Stimulated activated CD4-positive, alpha-beta T cell treated with anti-CD3 and anti-CD28 coated beads, Interleukin-12 subunit alpha, Interleukin-12 subunit beta, amount 100 ng/mL, for 4 hours (primary cell): ENCODE results near the gene PPP4R2.

Source experiments
- DNase-seq: peaks from one replicate; pipeline ENCODE4 v3.0.0-alpha.2; 2020

The PPP4R2 gene, protein sequence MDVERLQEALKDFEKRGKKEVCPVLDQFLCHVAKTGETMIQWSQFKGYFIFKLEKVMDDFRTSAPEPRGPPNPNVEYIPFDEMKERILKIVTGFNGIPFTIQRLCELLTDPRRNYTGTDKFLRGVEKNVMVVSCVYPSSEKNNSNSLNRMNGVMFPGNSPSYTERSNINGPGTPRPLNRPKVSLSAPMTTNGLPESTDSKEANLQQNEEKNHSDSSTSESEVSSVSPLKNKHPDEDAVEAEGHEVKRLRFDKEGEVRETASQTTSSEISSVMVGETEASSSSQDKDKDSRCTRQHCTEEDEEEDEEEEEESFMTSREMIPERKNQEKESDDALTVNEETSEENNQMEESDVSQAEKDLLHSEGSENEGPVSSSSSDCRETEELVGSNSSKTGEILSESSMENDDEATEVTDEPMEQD

DNA sequence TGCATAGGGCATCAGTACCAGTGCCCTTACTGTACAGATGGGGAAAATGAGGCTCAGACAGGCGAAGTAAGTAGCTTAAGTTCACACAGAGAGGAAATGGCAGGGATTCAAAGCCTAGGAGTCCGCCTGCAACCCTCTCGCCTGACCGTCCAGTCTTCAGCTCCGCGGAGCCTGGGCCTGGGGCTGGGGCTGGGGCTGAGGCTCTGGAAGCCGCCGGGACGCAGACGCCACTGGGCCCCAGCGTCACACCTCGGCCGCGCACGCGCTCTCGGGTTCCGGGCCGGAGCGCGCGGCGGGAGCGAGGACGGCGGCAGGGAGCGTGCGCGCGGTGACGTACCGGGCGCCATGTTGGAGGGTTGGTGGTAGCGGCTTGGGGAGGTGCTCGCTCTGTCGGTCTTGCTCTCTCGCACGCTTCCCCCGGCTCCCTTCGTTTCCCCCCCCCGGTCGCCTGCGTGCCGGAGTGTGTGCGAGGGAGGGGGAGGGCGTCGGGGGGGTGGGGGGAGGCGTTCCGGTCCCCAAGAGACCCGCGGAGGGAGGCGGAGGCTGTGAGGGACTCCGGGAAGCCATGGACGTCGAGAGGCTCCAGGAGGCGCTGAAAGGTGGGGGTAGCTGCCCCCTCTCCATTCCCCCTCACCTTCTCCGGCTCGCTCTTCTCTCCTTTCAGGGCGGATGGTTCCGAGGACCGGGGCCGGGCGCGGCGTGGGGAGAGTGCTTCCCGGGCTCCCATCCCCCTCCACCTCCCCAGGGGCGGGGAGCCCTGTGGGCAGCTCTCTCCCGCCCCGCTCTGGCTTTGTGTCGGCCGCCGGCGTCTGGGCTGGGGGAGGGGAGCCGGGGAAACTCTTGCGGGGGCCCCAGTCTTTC, at the start of gene PPP4R2:
TSS of gene PPP4R2 (plus strand) at position 339 of the 861 bp plus-strand sequence. CDS start at position 566, 227 bp downstream.
- peak; percentile 89 for DNase-seq

DNA sequence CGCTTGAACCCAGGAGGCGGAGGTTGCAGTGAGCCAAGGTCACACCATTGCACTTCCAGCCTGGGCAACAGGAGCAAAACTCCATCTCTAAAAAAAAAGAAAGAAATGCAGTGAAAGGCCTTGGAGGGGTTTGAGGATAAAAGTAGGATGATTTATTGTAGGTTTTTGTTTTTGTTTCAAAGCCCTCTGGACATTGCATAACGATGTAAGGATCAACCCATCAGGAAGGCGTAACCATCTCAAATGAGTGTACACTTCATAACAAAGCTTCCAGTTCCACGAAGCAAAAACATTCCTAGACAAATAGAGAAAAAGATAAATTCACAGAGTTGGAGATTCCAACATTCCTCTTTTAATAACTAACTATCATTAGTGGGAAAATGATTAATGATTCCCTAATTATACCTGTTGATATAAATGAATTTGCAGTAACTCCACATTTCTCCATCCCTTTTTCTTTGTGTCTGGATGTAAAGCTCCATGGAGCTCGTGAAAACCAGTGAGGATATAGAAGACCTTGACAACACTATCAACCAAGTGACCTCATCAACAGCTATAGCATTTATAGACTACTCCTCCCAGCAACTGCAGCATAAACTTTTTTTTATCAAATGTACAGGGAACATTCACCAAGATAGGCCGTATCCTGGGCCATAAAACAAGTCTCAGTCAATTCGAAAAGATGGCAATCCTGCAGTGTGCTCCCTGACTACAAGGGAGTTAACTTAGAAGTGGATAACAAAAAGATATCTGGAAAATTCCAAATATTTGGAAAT, 48.7 kb upstream of the PPP4R2 start:
- no peak for DNase-seq

DNA sequence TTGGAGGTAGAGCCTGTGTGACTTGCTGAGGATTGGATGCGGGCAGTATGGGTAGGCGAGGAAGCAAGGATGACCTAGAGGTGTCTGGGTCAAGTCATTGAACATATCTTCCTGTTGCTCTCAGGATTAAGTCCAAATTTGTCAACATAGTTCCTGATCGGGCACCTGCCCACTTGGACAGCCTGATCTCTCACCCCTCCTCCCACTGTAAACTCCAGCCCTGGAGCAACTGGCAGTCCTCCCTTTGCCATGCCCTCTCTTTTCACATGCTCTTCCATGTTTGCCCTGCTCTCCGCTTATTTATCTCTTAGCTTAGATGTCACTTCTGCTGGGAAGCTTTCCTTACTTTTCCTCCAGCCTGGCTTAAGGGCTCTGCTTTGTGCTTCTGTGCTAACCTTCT, 47.6 kb upstream of the PPP4R2 start:
- DNase-seq: no peak

DNA sequence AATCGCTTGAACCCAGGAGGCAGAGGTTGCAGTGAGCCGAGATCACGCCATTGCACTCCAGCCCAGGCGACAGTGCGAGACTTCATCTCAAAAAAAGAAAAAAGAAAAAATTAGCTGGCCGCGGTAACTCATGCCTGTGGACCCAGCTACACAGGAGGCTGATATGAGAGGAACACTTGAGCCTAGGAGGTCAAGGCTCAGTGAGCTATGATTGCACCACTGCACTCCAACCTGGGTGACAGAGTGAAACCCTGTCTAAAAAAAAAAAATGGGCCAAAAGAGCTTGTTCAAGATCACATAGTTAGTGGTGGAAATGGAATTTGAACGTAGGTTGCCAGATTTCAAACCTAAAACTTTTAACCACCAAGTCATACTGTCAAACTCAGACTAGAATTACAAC, 46.2 kb upstream of the PPP4R2 start:
- DNase-seq: no peak

DNA sequence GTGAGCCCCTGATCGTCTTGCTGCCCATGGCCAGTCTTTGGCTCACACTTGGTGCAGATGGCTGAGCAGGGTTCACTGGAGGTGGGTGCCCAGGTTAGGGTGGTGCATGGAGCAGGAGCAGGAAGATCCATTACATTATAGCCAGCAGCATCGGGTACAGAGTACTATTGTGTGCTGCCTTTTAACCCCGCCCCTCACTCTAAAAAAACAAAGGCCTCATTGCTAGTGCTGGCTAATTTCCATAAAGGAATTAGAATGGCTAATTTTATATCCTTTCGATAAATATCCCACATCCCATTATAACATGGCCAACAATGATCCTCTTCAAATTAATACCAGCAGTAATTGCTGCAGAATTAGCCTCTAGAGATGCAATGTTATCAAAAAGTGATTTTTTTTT, 45.8 kb upstream of the PPP4R2 start:
- DNase-seq: no peak

DNA sequence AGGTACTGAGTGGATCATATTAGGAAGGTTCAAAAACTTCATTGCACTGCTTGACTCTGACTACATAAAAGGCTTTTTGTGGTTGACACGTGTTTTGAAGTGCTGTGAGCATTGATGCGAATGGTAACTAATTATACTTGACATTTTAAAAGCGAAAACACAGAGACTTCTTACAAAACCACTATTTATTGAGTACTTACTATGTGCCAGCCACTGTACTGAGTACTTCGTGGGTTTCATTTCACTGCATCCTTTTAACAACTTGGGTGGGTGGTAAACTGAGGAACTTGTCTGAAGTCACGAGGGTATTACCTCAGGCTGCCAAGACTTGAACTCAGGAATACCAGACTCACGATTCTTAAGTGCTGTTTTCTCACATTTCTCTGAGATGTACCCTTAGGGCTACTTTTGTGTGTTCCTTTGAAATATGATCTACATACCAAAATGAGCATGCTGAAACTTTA, 45.3 kb upstream of the PPP4R2 start:
- DNase-seq: no peak

DNA sequence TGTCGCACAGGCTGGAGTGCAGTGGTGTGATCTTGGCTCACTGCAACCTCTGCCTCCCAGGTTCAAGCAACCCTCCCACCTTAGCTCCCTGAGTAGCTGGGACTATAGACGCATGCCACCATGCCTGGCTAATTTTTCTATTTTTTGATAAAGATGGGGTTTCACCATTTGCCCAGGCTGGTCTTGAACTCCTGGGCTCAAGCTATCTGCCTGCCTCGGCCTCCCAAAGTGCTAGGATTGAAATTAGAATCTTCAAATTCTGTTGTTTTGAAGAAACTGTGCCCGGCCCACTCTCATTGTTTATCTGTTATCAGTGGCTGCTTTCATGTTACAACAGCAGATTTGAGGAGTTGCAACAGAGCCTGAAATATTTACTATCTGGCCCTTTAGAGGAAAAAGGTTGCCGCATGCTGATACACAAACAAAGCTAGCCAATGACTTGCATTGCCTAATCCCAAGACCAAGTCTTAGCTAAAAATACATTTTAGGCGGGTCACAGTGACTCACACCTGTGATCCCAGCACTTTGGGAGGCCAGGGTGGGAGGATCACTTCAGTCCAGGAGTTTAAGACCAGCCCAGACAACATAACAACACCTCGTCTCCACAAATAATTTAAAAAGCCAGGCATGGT, 43.2 kb upstream of the PPP4R2 start:
- no peak for DNase-seq

DNA sequence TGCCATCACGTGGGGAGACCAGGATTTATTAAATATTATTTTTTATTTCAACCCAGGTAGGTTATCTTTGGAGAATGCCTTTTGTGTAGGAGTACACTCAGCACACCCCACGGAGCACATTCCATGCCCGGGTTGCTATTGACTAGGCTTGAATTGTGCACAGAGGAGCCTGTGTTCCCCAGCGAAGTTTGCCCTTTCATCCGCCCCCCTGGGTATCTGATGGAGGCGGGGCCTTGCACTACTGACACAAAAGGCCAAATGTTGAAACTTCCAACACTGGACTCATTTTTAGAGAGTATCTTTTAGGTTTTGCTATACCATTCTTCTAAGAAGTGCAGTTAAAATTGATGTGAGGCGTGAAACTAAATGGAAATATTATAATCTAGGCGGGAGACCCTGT, 39.3 kb upstream of the PPP4R2 start:
- DNase-seq: no peak

DNA sequence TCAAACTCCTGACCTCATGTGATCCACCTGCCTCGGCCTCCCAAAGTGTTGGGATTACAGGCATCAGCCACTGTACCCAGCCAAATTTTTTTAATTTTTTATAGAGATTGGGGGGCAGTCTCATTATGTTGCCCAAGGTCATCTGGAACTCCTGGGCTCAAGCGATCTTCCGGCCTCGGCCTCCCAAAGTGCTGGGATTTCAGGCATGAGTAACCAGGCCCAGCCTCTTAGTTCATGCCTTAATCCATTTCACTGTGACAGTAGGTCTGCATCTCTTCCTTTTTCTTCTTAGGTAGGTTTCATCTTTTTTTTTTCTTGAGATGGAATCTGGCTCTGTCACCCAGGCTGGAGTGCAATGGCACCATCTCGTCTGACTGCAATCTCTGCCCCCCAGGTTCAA, 37.3 kb upstream of the PPP4R2 start:
- no peak for DNase-seq

DNA sequence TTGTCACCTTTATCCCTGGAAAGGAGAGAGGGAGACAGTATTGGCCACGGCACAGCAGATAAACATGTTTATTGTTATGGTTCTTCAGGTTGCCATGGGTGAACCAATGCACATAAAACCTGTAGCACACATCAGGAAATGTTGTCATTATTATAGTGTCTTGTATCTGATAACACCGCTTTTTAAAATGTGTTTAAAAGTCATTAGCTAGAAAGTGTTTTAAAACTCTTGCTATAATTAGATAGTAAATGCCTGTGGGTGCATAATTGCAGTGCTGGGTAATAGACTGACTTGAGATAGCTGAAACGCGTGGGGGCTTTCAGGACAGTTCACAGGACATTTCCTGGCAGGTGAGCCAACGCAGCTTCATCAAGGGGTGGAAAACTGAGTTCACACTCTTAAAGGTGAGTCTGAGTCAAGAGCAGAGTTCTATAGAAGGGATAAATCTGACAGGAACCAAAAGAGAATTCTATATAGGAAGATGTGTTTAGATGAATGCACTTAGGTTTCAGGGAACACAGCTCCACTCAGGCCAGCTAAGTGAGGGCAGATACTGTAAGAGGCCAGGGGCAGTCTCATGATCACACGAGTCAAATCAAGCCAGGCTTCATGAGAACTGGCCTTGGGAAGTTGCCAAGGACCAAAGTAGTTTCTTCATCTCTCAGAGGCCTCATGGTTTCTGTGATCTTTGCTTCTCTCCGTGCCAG, 35.6 kb upstream of the PPP4R2 start:
- DNase-seq: peak; percentile 3

DNA sequence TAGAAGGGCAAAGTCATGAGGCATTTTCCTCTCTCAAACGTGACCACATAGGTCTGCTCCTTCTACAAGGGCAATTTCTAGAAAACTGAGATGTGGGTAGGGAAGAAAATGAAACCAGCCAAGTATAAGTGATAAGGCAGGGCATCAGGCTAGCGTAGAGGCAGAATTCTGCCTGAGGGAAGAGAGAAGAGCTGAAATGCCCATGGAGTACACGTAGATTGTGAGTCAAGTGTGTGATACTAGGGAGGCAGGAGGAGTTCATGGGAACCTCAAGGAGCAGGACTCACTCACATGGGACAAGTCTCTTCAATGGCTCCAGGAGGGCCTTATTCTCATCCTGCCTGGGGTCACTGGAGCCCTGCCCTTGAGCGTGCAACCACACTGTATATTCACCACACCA, 34.9 kb upstream of the PPP4R2 start:
- no peak for DNase-seq

DNA sequence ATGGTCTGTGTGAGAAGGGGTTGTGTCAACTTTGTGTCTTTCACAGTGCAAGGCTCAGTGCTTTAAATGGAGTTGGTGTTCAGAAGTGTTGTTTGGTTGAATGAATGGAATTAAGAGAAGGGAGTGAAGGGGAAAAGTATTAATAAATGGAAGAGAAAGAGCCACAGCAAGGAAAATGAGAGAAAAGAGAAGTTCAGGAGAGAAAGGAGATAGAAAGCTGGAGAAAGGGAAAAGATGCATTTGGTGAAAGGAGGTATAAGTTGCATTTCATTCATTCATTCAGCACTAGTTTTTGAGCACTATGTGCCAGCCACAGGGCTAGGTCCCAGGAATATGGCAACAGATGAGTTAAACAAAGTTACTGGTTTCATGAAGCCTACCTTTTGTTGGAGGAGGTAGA, 34.3 kb upstream of the PPP4R2 start:
- no peak for DNase-seq

DNA sequence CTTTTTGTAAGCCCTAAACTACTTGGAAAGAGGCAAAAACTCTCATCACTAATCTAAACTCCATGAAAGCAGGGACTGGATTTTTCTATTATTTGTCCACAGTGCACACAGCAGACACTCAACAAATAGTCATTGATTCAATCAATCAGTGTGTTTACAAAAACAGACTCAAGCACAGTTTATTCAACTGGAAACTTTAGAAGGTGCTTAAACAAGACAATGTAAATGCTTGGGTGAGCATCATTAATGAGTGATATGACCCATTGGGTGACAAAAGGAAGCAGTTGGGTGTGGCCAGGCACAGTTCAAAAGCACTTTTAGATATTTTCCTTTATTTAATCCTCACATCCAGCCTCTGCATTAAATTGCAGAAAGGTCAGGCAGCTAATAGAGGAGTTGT, 32.0 kb upstream of the PPP4R2 start:
- DNase-seq: no peak

DNA sequence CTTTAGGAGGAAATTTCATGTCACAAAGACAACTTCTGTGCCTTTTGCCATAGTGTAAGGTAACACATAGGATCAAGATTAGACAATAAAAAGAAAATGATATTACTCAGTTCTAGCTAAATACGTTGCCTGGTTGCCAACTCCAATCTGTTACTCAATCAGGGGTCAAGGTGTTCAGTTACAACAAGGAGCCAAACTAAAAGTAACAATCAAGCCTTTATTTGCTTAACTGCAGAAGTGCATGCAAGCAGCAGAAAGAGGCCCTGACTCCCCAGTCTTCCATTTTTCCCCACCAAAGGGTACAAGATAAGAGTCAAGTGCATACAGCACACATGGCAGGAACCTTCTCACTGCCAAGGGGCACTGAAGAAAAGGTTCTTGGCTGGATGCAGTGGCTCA, 28.3 kb upstream of the PPP4R2 start:
- DNase-seq: no peak

DNA sequence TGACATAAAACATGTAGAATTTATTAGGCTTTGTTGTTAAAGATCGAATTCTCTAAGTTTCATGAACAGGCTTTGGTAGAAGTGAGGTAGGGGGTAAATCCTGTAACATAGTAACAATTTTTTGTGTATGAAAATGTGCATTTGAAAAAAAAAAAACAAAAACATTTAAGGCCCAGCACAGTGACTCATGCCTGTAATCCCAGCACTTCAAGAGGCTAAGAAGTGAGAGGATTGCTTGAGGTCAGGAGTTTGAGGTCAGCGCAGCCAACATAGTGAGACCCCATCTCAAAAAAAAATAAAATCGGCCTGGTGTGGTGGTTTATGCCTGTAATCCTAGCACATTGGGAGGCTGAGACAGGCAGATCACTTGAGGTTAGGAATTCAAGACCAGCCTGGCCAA, 26.8 kb upstream of the PPP4R2 start:
- DNase-seq: no peak

DNA sequence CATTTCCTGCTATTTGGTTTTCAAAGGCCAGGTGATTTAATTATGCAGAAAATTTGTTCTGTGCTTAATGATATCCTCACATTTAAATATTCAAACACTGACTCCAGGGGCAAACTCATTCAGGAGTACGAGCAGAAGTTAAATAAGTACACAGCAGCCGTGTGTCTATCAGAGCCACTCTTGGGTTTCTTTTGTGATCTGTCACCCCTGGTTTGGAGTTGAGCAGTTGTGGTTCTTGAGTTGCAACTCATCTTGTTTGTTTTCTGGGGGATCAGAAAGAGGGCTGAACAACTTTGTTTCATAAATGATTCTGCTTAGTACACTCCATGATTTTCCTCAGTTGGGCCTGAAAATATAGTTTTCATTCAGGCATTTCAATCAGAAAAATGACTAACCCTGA, 25.7 kb upstream of the PPP4R2 start:
- no peak for DNase-seq

DNA sequence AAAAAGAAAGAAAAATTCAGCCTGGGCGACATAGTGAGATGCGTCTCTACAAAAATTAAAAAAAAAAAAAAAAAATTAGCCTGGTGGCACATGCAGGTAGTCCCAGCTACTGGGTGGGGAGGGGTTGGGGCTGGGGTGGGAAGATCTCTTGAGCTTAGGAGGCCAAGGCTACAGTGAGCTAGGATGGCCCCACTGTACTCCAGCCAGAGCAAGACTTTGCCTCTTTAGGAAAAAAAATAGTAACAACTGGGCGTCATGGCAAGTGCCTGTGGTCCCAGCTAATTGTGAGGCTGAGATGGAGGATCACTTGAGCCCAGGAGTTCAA, 23.9 kb upstream of the PPP4R2 start:
- DNase-seq: no peak

DNA sequence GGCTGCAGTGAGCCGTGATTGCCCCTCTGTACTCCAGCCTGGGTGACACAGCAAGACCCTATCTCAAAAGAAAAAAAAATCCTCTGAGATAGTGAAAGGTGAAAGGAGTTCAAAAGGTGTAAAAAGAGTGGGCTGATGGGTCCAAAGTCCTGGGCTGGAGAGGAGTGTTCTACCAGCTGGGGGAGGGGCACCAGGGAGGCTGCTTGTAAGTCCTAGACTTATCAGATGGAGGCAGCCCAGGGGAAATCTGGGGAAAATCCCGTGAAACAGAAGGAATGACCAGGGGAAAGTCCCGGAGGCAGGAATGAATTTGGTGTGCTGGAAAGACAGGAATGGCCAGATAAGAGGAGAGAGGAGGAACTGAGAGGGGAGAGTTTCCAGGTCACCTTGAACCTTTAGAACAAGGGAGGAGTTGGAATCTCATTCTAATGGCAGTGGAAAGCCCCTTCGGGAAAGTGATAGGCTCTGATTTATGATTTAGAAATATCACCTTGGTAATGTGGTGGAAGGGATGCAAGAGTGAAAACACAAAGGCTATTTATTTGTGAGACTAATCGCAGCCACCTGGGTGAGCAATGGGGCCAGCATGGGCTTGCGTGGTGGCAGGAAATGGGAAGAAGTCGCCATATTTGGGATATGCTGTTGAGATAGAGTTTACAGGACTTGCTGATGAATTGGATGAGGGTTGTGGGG, 23.4 kb upstream of the PPP4R2 start:
- no peak for DNase-seq

DNA sequence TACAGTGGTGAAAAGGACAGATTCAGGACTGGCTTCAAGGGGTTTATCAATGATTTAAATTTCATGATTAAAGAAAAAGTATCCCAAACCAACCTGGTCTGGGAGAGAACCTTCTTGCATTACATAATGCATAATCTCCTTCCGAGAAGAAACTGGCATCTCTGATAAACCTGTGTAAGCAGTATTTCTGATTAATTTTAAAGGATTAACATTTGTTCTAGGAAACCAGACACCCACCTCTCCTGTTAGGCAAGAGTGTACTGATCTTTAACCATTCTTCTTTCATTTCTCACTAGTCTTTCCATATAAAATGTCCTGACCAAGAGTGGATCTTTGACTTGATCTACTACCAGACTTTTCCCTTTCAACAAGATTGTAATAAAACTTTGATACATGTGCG, 22.8 kb upstream of the PPP4R2 start:
- DNase-seq: no peak

DNA sequence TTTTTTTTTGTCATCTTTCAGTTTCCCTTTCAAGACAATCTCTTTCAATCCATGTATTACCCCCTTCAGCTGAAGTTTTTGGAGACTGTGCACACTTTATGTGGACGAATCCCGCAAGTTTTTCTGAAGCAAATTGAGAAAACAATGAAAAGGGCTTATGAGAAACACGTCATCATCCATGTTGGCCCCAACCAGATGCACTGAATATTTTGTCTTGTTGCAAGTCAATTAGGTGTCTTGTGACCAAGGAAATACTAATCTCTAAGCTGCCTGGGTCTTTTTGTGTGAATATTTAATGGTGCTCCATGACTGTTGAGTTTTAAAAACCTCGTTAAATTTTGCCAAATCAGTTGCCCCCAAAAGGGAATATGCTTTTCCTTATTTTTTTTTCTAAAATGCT, 21.7 kb upstream of the PPP4R2 start:
- DNase-seq: no peak

DNA sequence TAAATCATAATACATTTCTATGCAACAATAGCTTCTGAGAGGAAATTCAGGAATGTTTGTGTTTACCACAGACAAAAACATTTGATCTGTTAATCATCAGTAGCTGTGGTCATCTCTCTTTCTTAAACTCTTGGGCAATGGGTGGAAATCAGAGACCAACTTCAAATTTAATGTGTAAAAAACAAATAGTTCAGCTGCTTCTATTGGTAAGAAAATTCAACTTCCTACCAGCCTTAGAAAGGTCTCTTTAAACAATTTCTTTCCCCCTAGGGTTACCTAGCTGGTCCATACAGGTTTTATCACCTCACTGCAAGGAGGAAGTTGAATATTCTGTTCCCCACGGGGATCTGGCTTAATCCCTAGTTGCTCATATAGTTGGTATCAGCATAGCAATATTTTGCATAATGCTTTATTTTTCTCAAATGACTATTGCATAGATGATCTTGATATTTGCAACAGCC, 20.3 kb upstream of the PPP4R2 start:
- no peak for DNase-seq
